GM19025 (cell line): ENCODE results near the gene RIMBP2.
"Not testable (repeated sequence)": the region's sequence is repeated elsewhere in the genome, so short reads cannot be mapped to it uniquely, and the experiment has no call there.

Experiments
- ATAC-seq: cut with Tn5 transposase; IDR thresholded peaks from one replicate; pipeline ENCODE4 v1.9.1; 2021; ENCODE audit warnings: mild to moderate bottlenecking, low read depth, moderate library complexity; ENCODE audit not compliant: unreplicated experiment

The RIMBP2 gene, protein sequence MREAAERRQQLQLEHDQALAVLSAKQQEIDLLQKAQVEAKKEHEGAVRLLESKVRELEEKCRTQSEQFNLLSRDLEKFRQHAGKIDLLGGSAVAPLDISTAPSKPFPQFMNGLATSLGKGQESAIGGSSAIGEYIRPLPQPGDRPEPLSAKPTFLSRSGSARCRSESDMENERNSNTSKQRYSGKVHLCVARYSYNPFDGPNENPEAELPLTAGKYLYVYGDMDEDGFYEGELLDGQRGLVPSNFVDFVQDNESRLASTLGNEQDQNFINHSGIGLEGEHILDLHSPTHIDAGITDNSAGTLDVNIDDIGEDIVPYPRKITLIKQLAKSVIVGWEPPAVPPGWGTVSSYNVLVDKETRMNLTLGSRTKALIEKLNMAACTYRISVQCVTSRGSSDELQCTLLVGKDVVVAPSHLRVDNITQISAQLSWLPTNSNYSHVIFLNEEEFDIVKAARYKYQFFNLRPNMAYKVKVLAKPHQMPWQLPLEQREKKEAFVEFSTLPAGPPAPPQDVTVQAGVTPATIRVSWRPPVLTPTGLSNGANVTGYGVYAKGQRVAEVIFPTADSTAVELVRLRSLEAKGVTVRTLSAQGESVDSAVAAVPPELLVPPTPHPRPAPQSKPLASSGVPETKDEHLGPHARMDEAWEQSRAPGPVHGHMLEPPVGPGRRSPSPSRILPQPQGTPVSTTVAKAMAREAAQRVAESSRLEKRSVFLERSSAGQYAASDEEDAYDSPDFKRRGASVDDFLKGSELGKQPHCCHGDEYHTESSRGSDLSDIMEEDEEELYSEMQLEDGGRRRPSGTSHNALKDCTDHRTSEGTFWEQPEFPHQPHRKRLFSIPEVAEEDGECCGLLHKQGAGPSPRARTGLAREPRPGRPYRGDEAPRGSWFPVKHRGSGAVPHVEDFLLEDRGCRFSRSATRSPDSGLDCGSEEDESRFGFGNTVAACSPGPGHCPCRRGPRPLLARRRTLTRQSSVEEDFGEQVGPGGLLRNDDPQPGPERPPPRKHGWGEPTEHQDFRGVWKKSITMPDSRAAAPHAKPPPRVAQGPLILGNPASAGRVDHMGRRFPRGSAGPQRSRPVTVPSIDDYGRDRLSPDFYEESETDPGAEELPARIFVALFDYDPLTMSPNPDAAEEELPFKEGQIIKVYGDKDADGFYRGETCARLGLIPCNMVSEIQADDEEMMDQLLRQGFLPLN (N-terminal part only)

GRCh38 chr12:130715998-130716968, at the start of gene RIMBP2:
Gene RIMBP2 (minus strand): TSS chr12:130716299. CDS start chr12:130479013, 237,286 bp downstream.
- no peak for ATAC-seq

GRCh38 chr12:130765186-130765659, 49.1 kb upstream of the RIMBP2 start:
- ATAC-seq: no peak

DNA sequence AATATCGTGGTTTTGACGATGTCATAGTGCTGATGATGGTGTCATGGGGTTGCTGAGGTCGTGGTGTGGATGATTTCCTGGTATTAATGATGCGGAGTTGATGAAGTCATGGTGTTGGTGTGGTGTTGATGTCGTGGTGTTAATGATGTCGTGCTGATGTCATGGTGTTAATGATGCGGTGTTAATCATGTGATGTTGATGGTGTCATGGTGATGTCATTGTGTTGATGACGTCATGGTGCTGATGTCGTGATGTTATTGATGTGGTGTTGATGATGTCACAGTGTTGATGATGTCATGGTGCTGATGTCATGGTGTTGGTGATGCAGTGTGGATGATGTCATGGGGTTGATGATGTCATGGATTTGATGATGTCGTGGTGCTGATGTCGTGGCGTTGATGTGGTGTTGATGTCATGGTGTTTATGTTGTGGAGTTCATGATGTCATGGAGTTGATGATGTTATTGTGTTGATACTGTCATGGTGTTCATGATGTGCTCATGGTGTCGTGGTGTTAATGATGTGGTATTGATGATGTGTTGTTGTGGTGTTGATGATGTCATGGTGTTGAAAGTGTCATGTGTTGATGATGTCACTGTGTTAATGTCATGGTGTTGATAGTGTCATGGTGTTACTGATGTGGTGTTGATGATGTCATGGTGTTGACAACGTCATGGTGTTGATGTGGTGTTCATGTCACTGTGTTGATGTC, 48.5 kb upstream of the RIMBP2 start:
- ATAC-seq: no peak

DNA sequence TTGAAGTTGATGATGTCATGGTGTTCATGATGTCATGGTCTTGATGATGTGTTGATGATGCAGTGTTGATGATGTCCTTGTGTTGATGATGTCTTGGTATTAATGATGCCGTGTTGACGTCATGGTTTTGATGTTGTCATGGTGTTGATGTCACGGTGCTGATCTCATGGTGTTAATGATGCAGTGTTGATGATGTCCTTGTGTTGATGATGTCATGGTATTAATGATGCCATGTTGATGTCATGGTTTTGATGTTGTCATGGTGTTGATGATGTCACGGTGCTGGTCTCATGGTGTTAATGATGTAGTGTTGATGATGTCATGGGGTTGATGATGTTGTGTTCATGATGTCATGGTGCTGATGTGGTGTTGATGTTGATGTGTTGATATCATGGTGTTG, 48.0 kb upstream of the RIMBP2 start:
- ATAC-seq: no peak

DNA sequence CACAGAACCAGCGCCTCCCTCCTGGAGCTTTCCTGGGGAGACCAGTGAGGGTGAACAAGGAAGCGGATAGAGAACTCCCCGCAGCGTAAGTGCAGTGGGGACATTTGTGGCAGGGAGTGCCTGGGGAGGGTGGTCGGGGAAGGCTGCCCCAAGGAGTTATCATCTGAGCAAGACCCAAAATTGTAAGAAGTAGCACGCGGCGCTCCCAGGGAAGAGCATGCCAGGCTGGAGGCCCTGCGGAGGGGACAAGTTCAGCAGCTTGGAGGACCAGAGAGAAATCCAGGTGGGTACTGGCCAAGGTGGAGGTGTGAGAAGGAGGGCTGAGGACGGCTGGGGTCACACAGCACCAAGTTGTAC, 46.2 kb upstream of the RIMBP2 start:
- ATAC-seq: no peak

- ATAC-seq: no peak
Observed at GRCh38 chr12:130761537-130762318, 45.6 kb upstream of the RIMBP2 start.

DNA sequence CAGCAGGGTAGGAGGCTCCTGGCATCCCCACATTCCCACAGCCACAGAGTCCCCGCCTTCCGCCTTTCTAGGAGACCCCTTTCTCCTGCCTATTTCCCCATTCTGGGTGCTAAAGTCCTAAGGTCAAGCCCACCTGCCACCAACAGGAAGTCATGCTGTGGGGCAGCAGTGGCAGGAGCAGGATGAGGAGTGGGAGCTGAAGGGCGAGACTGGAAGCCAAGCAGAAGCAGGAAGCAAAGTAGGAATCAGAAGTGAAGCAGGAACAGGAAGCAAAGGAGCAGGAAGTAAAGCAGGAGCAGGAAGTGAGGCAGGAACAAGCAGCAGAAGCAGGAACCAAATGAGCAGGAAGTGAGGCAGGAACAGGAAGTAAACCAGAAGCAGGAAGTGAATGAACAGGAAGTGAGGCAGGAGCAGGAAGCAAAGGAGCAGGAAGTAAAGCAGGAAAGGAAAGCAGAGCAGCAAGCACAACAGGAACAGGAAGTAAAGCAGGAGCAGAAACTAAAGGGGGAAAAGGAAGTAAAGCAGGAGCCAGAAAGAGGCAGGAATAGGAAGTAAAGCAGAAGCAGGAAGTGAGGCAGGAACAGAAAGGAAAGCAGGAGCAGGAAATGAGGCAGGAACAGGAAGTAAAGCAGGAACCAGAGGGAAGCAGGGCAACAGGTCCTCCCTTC, 38.3 kb upstream of the RIMBP2 start:
- ATAC-seq: no peak

- ATAC-seq: no peak
Observed at GRCh38 chr12:130752692-130753230, 36.7 kb upstream of the RIMBP2 start.

GRCh38 chr12:130752037-130752436, 35.9 kb upstream of the RIMBP2 start:
- ATAC-seq: not testable (repeated sequence)

DNA sequence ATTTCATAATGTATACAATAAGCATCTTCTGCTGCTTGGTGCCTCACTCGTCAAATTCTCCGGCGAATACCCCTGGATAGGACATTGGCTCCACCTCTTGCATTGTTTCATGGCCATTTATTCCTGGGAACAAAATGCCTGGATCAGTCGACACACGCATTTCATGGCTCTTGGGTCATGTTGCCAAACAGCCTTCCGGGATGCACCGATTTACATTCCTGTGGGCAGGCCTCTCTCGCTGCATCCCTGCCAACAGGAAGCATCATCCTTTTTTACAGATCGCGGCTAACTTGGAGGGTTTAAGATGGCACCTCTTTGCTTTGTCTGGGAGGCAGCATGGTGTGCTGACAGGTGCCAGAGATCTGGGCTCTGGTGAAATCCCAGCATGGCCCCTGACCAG, 32.7 kb upstream of the RIMBP2 start:
- no peak for ATAC-seq

DNA sequence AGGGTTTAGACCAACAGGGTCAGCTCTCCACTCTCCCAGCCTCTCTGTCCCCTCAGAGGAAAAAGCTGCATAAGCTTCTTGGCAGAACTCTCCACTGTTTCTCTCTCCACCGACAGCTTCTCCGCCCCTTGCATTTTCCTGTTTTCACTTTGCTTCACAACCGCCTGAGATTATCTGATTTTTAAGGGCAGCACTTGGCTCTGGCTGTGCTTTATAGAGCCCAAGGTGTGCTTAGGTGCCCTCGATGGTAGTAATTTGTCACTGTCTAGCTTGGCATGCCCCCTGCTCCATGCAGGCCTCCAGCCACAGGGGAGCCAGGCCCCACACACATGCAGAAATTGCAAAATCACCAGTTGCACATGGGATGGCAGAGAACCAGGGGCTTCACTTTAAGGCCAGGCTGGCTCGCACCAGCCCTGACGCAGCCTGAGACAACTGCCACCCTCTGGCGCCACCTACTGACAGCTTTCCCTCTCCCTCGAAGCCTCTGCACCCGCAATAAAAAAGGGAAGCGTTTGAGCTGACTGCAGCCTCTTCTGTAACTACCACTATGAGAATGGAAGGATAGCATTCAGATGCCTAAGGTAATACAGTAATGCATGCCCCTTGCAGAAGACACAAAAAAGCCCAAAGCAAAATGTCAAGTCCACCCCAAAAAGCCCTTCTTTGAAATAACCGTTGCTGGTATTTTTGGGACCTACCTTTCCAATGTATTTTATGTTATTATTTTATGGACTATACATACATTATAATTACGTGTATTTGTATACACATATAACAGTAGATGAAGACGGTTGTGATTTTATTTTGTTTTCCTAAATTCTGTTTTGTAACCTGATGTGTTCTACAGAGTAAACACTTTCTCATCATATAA, 32.0 kb upstream of the RIMBP2 start:
- peak; percentile 85 for ATAC-seq

DNA sequence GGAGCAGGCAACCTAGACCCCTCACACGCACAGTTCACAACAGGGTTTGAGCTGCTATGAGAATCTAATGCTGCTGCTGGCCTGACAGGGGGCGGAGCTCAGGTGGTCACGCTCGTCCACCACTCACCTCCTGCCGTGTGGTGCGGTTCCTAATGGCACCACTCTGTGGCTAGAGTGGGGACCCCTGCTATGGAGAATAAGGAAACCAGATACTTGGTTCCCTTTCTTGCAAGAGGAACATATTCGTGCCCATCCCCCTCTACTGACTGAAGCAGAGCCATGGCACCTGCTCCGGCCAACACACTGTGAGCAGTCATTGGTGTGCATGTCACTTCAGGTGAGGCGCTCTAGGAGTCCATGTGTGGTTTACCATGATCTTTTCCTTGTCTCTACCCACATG, 30.4 kb upstream of the RIMBP2 start:
- no peak for ATAC-seq

GRCh38 chr12:130745921-130746320, 29.8 kb upstream of the RIMBP2 start:
- ATAC-seq: no peak

GRCh38 chr12:130744274-130744673, 28.2 kb upstream of the RIMBP2 start:
- no peak for ATAC-seq

- ATAC-seq: no peak
Observed at GRCh38 chr12:130743606-130744005, 27.5 kb upstream of the RIMBP2 start.

DNA sequence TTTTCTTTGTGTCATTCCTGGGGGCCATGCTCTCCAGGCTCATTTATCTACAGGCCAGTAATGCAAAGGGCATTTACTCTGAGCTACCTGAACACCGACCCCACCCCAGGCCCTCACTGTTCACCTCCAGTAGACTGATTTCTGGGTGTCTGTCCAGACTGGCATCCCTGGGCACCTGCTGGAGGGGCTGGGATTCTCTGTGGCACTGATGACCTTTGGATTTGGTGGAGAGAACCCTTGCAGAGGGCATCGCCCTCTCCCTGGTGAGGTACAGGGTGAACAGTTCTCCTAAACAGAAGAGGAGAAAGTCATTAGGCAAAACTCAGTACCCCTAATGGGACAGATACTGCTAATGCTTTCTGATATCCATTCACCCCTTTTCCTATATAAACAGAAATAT, 27.1 kb upstream of the RIMBP2 start:
- no peak for ATAC-seq

DNA sequence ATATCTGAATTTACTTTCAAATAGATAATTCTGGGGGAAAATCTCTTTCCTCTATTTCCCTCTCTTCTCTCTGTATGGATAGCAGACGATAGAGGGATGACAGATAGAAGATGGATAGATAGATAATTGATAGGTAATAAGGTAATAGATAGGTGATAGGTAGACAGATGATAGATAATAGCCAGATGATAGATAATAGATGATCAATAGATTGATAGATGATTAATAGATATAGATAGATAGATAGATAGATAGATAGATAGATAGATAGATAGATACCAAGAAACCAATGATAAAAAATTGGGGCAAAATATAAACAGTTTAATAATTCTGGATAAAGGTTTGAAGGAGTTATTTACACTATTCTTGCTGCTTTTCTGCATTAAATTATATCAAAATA, 26.6 kb upstream of the RIMBP2 start:
- no peak for ATAC-seq
